ENCODE results near the gene DKC1.

DKC1 gene

GRCh38 chrX:154797006-154797405 lies 34.3 kb downstream of the DKC1 start:
- no peak overlapping the region for H3K27ac ChIP-seq (ENCODE audit: low read depth, low read length, poor library complexity, severe bottlenecking)
- no peak overlapping the region for H3K4me2 ChIP-seq (ENCODE audit: low read length)
- no peak overlapping the region for H3K4me3 ChIP-seq (ENCODE audit: low read depth, low read length, poor library complexity, severe bottlenecking)
- H2AFZ ChIP-seq (ENCODE audit: low read length), result no peak overlapping the region
- no peaks in the 10 kb centered on the region for H3K9me3 ChIP-seq (ENCODE audit: low read length)
- no peaks in the 10 kb centered on the region for H3K27me3 ChIP-seq (ENCODE audit: insufficient read depth, low read length)
- peaks cover 10% of the 10 kb centered on the region for H3K4me1 ChIP-seq (ENCODE audit: insufficient read depth, low read length, severe bottlenecking)
- no peaks in the 10 kb centered on the region for H3F3A ChIP-seq (ENCODE audit: insufficient read depth, low read length)
- H3K9ac ChIP-seq (ENCODE audit: low read length), result no peak overlapping the region
- no peaks in the 10 kb centered on the region for H4K20me1 ChIP-seq (ENCODE audit: insufficient read depth, low read length)
- no peaks in the 10 kb centered on the region for H3K79me2 ChIP-seq (ENCODE audit: insufficient read depth, low read length)
- no peaks in the 10 kb centered on the region for H3K9me2 ChIP-seq (ENCODE audit: low read depth, low read length)
- no peaks in the 10 kb centered on the region for H3K36me3 ChIP-seq (ENCODE audit: insufficient read depth, low read length)
- TF ChIP-seq EZH2 (IDR thresholded peaks at IDR 0.05; ENCODE audit: borderline replicate concordance, low read length) (no peak), CTCF (IDR thresholded peaks at IDR 0.05; ENCODE audit: low read length) (no peak)

GRCh38 chrX:154799556-154800348 lies 37.1 kb downstream of the DKC1 start:
- Histone ChIP-seq H3K9ac (ENCODE audit: low read length) (no peak overlapping the region), H3K9me3 (ENCODE audit: low read length) (no peaks in the 10 kb centered on the region), H3K27me3 (ENCODE audit: insufficient read depth, low read length) (no peaks in the 10 kb centered on the region), H3F3A (ENCODE audit: insufficient read depth, low read length) (no peaks in the 10 kb centered on the region), H2AFZ (ENCODE audit: low read length) (no peak overlapping the region), H3K4me2 (ENCODE audit: low read length) (no peak overlapping the region), H3K36me3 (ENCODE audit: insufficient read depth, low read length) (no peaks in the 10 kb centered on the region), H3K79me2 (ENCODE audit: insufficient read depth, low read length) (no peaks in the 10 kb centered on the region), H3K4me1 (ENCODE audit: insufficient read depth, low read length, severe bottlenecking) (peaks cover 10% of the 10 kb centered on the region), H3K27ac (ENCODE audit: low read depth, low read length, poor library complexity, severe bottlenecking) (no peak overlapping the region), H4K20me1 (ENCODE audit: insufficient read depth, low read length) (no peaks in the 10 kb centered on the region), H3K9me2 (ENCODE audit: low read depth, low read length) (no peaks in the 10 kb centered on the region), H3K4me3 (ENCODE audit: low read depth, low read length, poor library complexity, severe bottlenecking) (no peak overlapping the region)
- no peak for TF ChIP-seq EZH2 (IDR thresholded peaks at IDR 0.05; ENCODE audit: borderline replicate concordance, low read length)
- no peak for TF ChIP-seq CTCF (IDR thresholded peaks at IDR 0.05; ENCODE audit: low read length)

GRCh38 chrX:154800478-154801210 lies 38.0 kb downstream of the DKC1 start:
- Histone ChIP-seq H3K4me2 (ENCODE audit: low read length) (no peak overlapping the region), H3K4me3 (ENCODE audit: low read depth, low read length, poor library complexity, severe bottlenecking) (no peak overlapping the region), H3K9me3 (ENCODE audit: low read length) (no peaks in the 10 kb centered on the region), H3K9me2 (ENCODE audit: low read depth, low read length) (no peaks in the 10 kb centered on the region), H2AFZ (ENCODE audit: low read length) (no peak overlapping the region), H3K79me2 (ENCODE audit: insufficient read depth, low read length) (no peaks in the 10 kb centered on the region), H3K27me3 (ENCODE audit: insufficient read depth, low read length) (no peaks in the 10 kb centered on the region), H4K20me1 (ENCODE audit: insufficient read depth, low read length) (no peaks in the 10 kb centered on the region), H3K27ac (ENCODE audit: low read depth, low read length, poor library complexity, severe bottlenecking) (no peak overlapping the region), H3K36me3 (ENCODE audit: insufficient read depth, low read length) (no peaks in the 10 kb centered on the region), H3F3A (ENCODE audit: insufficient read depth, low read length) (no peaks in the 10 kb centered on the region), H3K4me1 (ENCODE audit: insufficient read depth, low read length, severe bottlenecking) (peaks cover 16% of the 10 kb centered on the region), H3K9ac (ENCODE audit: low read length) (no peak overlapping the region)
- TF ChIP-seq EZH2 (IDR thresholded peaks at IDR 0.05; ENCODE audit: borderline replicate concordance, low read length), result no peak
- no peak for TF ChIP-seq CTCF (IDR thresholded peaks at IDR 0.05; ENCODE audit: low read length)

Measured in OCI-LY1 (cell line).